GM10248 (cell line): Measurements from ENCODE around the gene ITPKB.

ENCODE experiments used
- CTCF ChIA-PET: fragments of 300-600 bp; sonication (Branson Sonifier 250); formaldehyde crosslinking; extraction: SDS; loops from one replicate; lab custom pipeline; 2021; ENCODE audit warnings: antibody characterized with exemption; lab: Yijun Ruan, JAX
- POLR2A ChIA-PET: fragments of 350-650 bp; sonication (Branson Sonifier 250); formaldehyde crosslinking; extraction: SDS; loops from one replicate; lab custom pipeline; 2020; ENCODE audit warnings: antibody characterized with exemption; lab: Yijun Ruan, JAX
- DNase-seq: peaks from one replicate; pipeline ENCODE4 v3.0.0; 2012; ENCODE audit errors: extremely low spot score
- TF ChIP-seq, protein P1 (sequence below): IDR thresholded peaks from 2 replicates; pipeline ENCODE4 v1.5.1; 2012; ENCODE audit warnings: mild to moderate bottlenecking, low read depth; ENCODE audit errors: extremely low read depth, missing control alignments, control extremely low read depth

Gene ITPKB

DNA sequence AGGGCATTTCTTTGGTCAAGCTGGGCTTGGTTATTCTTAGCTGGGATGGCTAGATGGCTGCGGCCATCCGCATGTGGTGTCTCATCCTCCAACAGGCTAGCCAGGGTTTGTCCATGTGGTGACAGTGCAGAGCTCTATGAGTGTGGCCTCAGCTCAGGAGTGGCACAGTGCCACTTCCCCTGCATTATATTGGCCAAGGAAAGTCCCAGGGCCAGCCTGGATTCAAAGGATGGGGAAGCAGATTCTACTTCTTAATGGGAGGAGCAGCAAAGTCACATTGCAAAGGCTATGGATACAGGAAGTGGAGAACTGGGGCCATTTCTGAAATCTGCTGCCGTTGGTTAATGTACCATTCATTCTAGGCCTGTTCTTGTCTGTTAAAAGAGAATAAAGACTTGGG, 156.1 kb downstream of the ITPKB start:
- TF ChIP-seq, protein P1, sequence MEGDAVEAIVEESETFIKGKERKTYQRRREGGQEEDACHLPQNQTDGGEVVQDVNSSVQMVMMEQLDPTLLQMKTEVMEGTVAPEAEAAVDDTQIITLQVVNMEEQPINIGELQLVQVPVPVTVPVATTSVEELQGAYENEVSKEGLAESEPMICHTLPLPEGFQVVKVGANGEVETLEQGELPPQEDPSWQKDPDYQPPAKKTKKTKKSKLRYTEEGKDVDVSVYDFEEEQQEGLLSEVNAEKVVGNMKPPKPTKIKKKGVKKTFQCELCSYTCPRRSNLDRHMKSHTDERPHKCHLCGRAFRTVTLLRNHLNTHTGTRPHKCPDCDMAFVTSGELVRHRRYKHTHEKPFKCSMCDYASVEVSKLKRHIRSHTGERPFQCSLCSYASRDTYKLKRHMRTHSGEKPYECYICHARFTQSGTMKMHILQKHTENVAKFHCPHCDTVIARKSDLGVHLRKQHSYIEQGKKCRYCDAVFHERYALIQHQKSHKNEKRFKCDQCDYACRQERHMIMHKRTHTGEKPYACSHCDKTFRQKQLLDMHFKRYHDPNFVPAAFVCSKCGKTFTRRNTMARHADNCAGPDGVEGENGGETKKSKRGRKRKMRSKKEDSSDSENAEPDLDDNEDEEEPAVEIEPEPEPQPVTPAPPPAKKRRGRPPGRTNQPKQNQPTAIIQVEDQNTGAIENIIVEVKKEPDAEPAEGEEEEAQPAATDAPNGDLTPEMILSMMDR: no peak
- POLR2A ChIA-PET: no interaction called here
- CTCF ChIA-PET: interaction anchor here (1.2 kb wide), 1 partner anchor 169 kb away, joined by 3 read pairs; no protein-coding TSS in a partner anchor
- DNase-seq: no peak
